Vagina (tissue), 2 donors: ENCODE results near the gene DSCAML1.

ENCODE experiments used
- POLR2A ChIP-seq, 2 donors: fragments of 450-650 bp; IDR thresholded peaks; one replicate each; pipeline ENCODE4 v1.6.1; 2017; ENCODE audit warnings: antibody characterized with exemption in 2 of 2, mild to moderate bottlenecking in 2 of 2, moderate library complexity in 2 of 2
- TF ChIP-seq, protein P1 (sequence below), 3 experiments: fragments of 450-650 bp in 2 of 3; fragments of 200-600 bp in 1 of 3; sonication (generic) in 1 of 3; IDR thresholded peaks; one replicate each; pipeline ENCODE4 v1.5.1; 2017 to 2019; ENCODE audit warnings: antibody characterized with exemption in 3 of 3, mild to moderate bottlenecking in 2 of 3, moderate library complexity in 2 of 3

DNA sequence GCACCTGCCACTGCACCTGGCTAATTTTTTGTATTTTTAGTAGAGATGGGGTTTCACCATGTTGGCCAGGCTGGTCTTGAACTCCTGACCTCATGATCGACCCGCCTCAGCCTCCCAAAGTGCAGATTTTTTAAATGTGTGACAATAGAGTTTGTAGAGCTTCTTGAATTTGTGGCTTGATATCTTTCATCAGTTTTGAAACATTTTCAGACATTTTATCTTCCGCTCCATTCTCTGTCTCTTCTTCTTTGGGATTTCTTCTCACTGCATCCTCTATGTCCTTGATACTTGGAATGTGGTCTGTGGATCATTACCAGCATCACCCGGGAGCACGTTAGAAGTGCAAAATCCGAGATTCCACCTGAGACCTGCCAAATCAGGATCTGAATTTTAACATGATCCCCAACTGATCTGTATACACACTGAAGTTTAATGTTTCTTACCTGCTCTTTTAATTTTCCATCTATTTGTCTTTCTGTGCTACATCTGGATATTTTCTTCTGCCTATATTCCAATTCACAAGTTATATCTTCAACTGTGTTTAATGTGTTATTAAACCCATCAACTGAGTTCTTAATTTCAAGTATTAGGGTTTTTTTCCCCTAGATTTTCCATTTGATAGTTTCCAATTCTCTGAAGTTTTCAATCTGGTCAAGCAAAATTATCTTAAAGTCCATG is 343.0 kb downstream of the DSCAML1 start:
- TF ChIP-seq, protein P1, sequence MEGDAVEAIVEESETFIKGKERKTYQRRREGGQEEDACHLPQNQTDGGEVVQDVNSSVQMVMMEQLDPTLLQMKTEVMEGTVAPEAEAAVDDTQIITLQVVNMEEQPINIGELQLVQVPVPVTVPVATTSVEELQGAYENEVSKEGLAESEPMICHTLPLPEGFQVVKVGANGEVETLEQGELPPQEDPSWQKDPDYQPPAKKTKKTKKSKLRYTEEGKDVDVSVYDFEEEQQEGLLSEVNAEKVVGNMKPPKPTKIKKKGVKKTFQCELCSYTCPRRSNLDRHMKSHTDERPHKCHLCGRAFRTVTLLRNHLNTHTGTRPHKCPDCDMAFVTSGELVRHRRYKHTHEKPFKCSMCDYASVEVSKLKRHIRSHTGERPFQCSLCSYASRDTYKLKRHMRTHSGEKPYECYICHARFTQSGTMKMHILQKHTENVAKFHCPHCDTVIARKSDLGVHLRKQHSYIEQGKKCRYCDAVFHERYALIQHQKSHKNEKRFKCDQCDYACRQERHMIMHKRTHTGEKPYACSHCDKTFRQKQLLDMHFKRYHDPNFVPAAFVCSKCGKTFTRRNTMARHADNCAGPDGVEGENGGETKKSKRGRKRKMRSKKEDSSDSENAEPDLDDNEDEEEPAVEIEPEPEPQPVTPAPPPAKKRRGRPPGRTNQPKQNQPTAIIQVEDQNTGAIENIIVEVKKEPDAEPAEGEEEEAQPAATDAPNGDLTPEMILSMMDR (IDR thresholded peaks at IDR 0.05), result no peak
- TF ChIP-seq POLR2A (IDR thresholded peaks at IDR 0.05), result no peak
